GM18861 (cell line): Measurements from ENCODE around the gene ZNG1A.
"Not testable (repeated sequence)": the region's sequence is repeated elsewhere in the genome, so short reads cannot be mapped to it uniquely, and the experiment has no call there.

Experiments used
- ATAC-seq: cut with Tn5 transposase; IDR thresholded peaks from one replicate; pipeline ENCODE4 v1.9.1; 2021; ENCODE audit not compliant: unreplicated experiment

Gene ZNG1A

DNA sequence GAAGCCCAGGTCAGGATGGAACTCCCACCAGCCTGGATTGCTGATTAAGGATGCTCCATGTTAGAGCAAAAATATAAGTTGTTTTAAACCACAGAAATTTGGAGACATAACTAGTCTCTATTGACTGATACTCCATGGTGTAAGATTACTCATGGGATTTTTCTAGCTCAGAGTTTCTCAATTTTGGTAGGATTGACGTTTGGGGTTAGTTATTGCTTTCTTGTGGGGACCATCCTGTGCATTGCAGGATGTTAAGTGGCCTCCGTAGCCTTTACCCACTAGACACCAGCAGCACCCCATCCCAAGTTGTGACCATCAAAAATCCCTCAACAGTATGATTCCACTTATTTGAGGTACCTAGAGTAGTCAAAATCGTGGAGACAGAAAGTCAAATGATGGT, 80.1 kb downstream of the ZNG1A start:
- ATAC-seq, result not testable (repeated sequence)

DNA sequence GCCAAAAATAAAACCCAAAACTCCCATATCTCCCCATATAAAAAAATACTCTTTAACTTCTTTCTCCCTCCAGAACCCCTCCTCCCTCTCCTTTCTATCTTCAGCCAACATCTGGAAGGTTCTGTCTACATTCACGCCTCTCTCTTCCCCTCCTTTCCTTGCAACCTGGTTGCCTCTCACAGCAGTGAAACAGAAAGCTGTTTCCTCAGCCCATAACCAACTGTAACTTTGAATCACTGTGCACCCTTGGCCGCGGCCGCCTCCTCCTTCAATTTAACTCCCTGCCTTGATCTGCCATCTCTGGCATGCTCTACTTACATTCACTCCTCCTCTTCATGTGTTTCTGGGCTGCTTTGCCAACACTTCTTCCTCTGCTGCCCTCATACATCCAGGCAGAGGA, 83.9 kb downstream of the ZNG1A start:
- not testable (repeated sequence) for ATAC-seq

DNA sequence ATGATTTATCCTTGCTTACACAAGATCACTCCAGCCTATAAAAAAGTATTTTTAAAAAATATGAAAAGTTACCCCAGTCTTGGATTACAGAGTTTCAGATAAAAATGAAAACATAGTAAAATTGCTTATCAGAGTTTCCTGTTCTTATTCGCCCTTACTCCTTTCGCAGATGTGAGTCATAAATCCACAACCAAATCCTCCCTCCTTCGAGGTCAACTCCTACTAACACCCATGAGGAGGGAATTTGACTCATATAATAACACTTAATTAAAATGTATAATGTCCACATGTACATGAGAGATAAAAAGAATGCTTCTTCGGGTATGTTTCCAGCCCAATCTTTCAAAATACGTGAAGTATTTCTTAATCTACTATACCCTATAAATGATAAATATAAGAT, 84.5 kb downstream of the ZNG1A start:
- not testable (repeated sequence) for ATAC-seq

DNA sequence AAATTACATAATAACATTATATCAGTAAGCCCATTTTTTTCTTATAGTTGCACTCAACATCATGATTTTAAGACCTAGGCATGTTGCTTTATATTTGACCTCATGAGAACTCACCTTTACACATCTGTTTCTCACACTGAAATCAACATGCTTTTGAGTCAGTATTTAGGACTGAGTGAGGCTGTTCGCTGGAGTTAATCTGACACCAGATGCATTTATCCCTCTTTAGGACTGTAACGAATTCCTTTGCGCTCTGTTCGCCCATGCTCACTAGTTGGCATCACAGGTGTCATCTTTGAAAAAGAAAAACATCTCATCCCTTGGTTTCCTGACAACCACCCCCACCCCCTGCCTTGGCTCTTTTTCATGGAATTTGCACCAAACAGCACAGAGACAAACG, 84.9 kb downstream of the ZNG1A start:
- not testable (repeated sequence) for ATAC-seq

DNA sequence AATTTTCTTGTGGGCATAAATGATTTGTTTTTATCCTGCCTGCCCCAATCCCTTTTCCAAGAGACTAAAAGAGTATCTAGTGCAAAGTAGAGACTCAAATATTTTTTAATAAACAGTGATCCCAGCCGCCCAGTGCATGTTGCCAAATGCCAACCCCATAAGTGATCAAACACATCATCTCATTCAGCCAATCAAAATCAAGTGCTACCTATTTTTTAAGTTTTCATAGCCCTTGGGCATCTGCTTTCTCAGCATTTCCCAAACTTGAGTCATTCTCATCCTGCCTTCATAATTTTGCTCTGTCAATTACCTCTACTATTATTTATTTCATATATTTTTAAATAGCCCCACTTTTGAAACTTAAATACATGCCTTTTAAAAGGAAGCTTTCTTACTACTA, 88.0 kb downstream of the ZNG1A start:
- ATAC-seq, result not testable (repeated sequence)

DNA sequence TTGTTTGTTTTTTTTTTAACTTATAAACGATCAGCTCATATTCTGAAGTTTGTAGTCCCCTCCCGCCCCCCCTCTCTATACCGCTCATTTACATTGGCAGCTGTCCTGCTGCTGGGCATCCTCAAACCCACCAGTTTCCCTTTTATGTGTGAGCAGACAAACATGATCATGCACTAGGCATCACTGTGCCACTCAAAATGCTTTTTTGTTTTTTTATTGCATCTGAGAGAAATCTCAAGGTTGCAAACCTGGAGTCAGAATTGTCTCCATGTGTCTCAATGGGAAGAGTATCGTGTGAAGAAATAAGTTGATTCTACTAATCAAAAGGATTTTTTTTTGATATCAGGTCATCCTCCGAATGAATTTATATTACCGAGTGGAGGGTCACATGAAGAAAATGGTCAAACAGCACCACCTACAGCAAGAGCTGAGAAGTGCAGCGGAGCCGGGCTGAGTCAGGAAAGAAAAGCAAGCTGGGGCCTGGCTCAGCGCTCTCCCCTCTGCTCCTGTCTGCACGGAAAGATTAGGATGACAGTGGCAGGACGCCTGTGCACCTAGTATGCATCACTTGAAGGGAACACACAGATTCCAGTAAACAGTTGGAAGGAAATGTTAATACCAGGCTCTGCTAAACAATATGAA, 90.3 kb downstream of the ZNG1A start:
- ATAC-seq, result peak; percentile 60

DNA sequence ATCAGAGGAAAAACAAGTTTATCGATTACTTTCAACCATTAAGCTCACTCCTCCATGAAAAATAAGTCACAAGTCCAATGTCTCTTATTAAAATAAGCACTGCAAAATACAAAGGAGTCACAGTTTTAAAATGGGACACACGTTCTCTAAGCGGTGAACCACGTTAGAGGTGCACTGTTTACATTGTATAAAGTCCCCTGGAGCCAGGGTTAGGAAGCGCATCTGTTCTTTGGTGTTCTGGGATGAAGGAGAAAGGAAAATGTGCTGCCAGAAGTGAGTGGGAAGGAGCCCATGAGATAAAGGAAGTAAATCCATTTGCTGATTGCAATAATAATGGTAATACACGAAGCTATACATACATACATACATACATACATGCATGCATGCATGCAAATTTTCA, 91.0 kb downstream of the ZNG1A start:
- not testable (repeated sequence) for ATAC-seq

DNA sequence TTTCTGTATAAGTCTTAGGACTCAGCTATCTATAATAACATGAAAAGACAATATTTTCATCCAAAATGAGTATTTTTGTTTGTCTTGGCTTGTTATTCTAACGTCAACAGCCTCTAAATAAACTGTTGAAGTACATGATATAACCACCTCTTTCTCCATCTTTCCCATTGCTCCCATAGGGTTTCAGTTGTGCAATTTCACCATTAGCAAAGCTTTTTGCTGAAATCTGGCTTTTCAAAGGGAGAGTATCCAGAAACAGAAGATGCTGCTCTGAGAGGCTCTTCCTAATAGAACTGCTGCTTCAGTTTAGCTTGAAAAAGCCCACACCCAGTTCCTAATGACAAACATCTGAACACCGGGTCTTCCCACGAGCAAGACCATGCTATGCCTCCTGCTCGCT, 91.8 kb downstream of the ZNG1A start:
- not testable (repeated sequence) for ATAC-seq

DNA sequence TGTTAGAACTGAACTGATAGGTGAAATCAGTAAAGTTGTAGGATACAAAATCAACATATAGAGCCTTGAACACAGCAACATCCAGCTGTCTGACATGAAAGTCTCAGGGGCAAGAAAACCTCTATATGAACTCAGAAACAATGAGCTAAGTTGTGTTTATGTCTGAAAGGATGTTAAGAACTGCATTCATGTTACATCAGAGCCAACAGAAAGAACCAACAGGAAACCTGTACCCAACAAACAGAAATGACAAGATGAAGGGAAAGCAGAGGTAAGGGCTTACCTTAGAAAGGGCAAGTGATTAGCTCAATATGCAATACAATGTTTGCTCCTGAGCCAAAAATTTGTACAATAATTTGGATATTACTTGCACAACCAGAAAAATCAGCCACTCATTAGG, 92.2 kb downstream of the ZNG1A start:
- not testable (repeated sequence) for ATAC-seq

DNA sequence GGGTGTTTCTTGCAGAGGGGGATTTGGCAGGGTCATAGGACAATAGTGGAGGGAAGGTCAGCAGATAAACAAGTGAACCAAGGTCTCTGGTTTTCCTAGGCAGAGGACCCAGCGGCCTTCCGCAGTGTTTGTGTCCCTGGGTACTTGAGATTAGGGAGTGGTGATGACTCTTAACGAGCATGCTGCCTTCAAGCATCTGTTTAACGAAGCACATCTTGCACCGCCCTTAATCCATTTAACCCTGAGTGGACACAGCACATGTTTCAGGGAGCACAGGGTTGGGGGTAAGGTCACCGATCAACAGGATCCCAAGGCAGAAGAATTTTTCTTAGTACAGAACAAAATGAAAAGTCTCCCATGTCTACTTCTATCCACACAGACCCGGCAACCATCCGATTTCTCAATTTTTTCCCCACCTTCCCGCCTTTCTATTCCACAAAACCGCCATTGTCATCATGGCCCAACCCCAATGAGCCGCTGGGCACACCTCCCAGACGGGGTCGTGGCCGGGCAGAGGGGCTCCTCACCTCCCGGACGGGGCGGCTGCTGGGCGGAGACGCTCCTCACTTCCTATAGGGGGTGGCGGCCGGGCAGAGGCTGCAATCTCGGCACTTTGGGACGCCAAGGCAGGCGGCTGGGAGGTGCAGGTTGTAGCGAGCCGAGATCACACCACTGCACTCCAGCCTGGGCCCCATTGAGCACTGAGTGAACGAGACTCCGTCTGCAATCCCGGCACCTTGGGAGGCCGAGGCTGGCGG, 95.7 kb downstream of the ZNG1A start:
- not testable (repeated sequence) for ATAC-seq

DNA sequence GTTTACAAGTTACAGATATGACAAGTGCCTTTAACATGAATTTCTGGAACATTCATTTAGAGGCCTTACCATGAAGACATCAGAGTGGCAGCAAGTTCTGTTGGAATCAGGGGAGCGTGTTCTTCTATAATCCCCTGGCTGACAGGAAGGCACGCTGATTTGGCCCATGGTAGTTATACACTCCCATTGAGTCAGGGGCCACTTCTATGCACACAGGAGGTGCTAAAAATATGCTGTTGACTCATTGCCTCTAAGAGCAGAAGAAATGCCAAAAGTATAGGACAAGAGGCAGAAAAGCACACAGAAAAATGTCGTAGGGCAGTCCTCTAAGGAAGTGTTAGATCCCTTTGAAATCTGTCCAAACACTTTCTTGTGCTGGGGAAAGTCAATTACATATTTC, 100.5 kb downstream of the ZNG1A start:
- not testable (repeated sequence) for ATAC-seq

DNA sequence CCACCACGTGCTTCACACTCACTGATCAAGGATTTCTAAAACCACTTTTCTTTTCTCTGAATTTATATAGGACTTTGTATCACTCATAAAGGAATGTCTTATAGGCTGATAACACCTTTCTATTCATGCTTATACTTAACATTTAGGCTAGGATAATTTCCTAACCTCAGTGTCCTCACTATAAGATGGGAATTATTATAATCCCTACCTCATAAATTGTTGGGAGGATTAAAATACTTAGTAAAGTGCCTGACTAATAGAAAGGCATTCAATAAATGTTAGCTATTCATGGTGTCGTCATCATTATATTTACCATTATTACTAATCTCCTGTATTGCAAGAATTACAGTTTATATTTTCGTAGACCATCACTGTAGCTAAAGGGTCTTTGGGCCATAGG, 102.5 kb downstream of the ZNG1A start:
- ATAC-seq, result not testable (repeated sequence)

DNA sequence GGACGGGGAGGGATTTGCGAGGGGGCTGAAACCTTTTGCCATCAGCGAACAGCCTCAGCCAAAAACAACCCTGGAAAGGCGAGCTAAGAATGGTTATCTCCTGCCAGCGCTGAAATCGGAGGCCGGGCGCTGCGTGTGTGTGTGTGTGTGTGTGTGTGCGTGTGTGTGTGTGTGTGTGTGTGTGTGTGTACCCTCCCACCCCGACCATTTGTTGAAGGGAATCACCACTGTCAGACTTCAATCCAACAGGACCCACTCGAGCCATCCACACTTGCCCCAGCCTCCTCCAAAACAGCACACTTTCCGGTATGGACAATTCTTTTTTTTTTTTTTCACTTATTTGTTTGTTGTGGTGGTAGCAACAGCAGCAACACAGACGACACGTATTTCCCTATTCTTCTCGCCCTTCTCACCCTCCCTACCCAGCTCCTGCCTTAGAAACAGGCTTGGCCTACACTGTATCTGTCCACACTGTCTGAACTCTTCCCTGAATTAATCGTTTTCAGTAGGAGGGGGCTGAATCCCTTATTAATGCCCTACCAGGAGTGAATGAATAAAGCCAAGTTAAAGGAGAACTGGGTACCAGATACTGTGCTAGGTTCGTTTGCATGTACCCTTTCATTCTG, 104.8 kb downstream of the ZNG1A start:
- ATAC-seq, result not testable (repeated sequence)

DNA sequence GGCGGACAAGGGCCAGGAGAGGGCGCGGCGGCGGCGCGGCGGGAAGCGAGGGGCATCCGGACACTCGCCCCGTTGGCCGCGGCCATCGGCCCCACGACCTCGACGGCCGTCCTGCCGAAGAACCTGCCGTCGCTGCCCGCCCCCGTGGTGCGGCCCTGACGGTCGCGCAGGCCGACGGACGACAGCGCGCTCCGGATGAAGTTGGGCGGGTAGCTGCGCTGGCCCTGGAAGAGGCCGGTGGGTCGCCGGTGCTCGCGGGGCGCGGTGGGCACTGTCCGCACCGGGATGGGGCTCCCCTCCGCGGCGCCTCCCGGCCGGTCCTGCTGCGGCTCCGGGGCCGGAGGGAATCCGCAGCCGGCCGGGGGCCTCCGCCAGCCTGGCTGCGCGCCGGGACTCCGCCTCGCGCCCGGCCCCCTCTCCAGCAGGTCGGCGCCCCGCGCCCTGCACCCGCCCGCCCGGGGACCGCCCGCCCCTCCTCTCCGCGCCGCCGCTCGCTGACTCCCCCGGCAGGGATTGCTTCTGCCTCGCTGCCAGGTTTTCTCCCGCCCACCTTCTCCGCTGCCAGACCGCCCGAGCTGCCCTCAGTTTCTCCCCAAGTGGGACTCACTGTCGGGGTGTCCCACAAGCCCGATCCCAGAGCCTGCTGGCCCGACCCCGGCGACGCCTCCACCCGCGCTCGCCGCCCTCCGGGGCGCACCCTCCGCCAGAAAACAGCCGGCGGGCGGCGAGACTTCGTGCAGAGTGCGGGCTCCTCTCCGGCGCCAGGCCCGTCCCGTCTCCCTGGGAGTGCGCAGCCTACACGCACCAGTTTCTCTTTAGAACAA, 105.6 kb downstream of the ZNG1A start:
- ATAC-seq, result not testable (repeated sequence)
